HG02884 (cell line): ENCODE data around the gene ATP6V1A.
"Not testable (repeated sequence)": the region's sequence is repeated elsewhere in the genome, so short reads cannot be mapped to it uniquely, and the experiment has no call there.

ENCODE experiments used
- ATAC-seq: cut with Tn5 transposase; IDR thresholded peaks from one replicate; pipeline ENCODE4 v1.9.1; 2021; ENCODE audit warnings: mild to moderate bottlenecking, moderate library complexity; ENCODE audit not compliant: unreplicated experiment

ATP6V1A gene

GRCh38 chr3:113812854-113813253 is 66.0 kb downstream of the ATP6V1A start:
- ATAC-seq, result no peak

GRCh38 chr3:113819866-113820265 is 73.0 kb downstream of the ATP6V1A start:
- ATAC-seq, result no peak

GRCh38 chr3:113825090-113825489 is 78.3 kb downstream of the ATP6V1A start:
- ATAC-seq, result peak; percentile 80

- no peak for ATAC-seq
Measured at GRCh38 chr3:113828600-113828999, 81.8 kb downstream of the ATP6V1A start.

- no peak for ATAC-seq
Measured at GRCh38 chr3:113829576-113830354, 82.9 kb downstream of the ATP6V1A start.

- ATAC-seq, result no peak
Measured at GRCh38 chr3:113831103-113831355, 84.2 kb downstream of the ATP6V1A start.

GRCh38 chr3:113832477-113833164 is 85.8 kb downstream of the ATP6V1A start:
- ATAC-seq, result peak; percentile 56

GRCh38 chr3:113834983-113835382 is 88.1 kb downstream of the ATP6V1A start:
- ATAC-seq, result no peak

- ATAC-seq, result peak; percentile 94
Measured at GRCh38 chr3:113838631-113839209, 91.9 kb downstream of the ATP6V1A start, which contains the start of gene GRAMD1C. Gene GRAMD1C, plus strand, starts transcription at chr3:113838788. Its CDS starts 122 bp downstream, at chr3:113838910.

GRCh38 chr3:113839551-113839950 is 92.7 kb downstream of the ATP6V1A start:
- ATAC-seq, result no peak

GRCh38 chr3:113844622-113845222 is 97.9 kb downstream of the ATP6V1A start:
- ATAC-seq, result peak; percentile 43

GRCh38 chr3:113847247-113847646 is 100.4 kb downstream of the ATP6V1A start:
- ATAC-seq, result no peak

- no peak for ATAC-seq
Measured at GRCh38 chr3:113847664-113848461, 101.0 kb downstream of the ATP6V1A start.

GRCh38 chr3:113849071-113849470 is 102.2 kb downstream of the ATP6V1A start:
- ATAC-seq, result not testable (repeated sequence)

- not testable (repeated sequence) for ATAC-seq
Measured at GRCh38 chr3:113849841-113850240, 103.0 kb downstream of the ATP6V1A start.

- ATAC-seq, result not testable (repeated sequence)
Measured at GRCh38 chr3:113850391-113850790, 103.6 kb downstream of the ATP6V1A start.

- ATAC-seq, result no peak
Measured at GRCh38 chr3:113852506-113852905, 105.7 kb downstream of the ATP6V1A start.
